Sigmoid colon (tissue), 3 donors: ENCODE measurements around the gene AVPR1B.

Source experiments
- CTCF ChIP-seq, 4 experiments: fragments of 450-650 bp in 3 of 4; fragments of 200-600 bp in 1 of 4; IDR thresholded peaks; one replicate each; pipeline ENCODE4 v1.5.1; 2016 to 2019; ENCODE audit warnings: antibody characterized with exemption in 4 of 4, mild to moderate bottlenecking in 3 of 4, moderate library complexity in 2 of 4
- POLR2A ChIP-seq, 2 donors: fragments of 450-650 bp; IDR thresholded peaks; one replicate each; pipeline ENCODE4 v1.6.1; 2016; ENCODE audit warnings: antibody characterized with exemption in 2 of 2, mild to moderate bottlenecking in 2 of 2, moderate library complexity in 2 of 2

GRCh38 chr1:206121269-206121668 lies 4.1 kb upstream of the AVPR1B start:
- no peak for TF ChIP-seq POLR2A (IDR thresholded peaks at IDR 0.05)
- no peak for TF ChIP-seq CTCF (IDR thresholded peaks at IDR 0.05)
